Glomerular visceral epithelial cell (primary cell): ENCODE data around the gene SCYGR6.

ENCODE experiments used
- DNase-seq: peaks from one replicate; pipeline ENCODE4 v3.0.0-alpha.2; 2016; ENCODE audit errors: extremely low spot score

Gene SCYGR6

GRCh38 chr2:227713291-227713690 is 11.3 kb downstream of the SCYGR6 start:
- DNase-seq, result no peak

GRCh38 chr2:227710986-227711385 is 13.6 kb downstream of the SCYGR6 start:
- DNase-seq, result no peak

- no peak for DNase-seq
Measured at GRCh38 chr2:227707390-227707789, 17.2 kb downstream of the SCYGR6 start.

GRCh38 chr2:227706859-227707258 is 17.7 kb downstream of the SCYGR6 start:
- DNase-seq, result no peak

GRCh38 chr2:227703961-227704360 is 20.6 kb downstream of the SCYGR6 start:
- no peak for DNase-seq

- DNase-seq, result no peak
Measured at GRCh38 chr2:227703280-227703732, 21.3 kb downstream of the SCYGR6 start.

- no peak for DNase-seq
Measured at GRCh38 chr2:227701556-227701955, 23.0 kb downstream of the SCYGR6 start.

GRCh38 chr2:227696990-227697679 is 27.4 kb downstream of the SCYGR6 start:
- DNase-seq, result no peak

- no peak for DNase-seq
Measured at GRCh38 chr2:227687189-227687588, 37.4 kb downstream of the SCYGR6 start.

- no peak for DNase-seq
Measured at GRCh38 chr2:227684258-227684657, 40.3 kb downstream of the SCYGR6 start.

GRCh38 chr2:227677928-227678327 is 46.6 kb downstream of the SCYGR6 start:
- no peak for DNase-seq

- DNase-seq, result no peak
Measured at GRCh38 chr2:227674485-227674884, 50.1 kb downstream of the SCYGR6 start.
